B cell (primary cell): ENCODE results near the gene ZMYM2.

ENCODE experiments used
- CTCF ChIP-seq: fragments of 200-600 bp; IDR thresholded peaks from one replicate; pipeline ENCODE4 v1.8.0; 2022; ENCODE audit warnings: antibody characterized with exemption, mild to moderate bottlenecking
- EZH2 ChIP-seq: IDR thresholded peaks from 2 replicates; pipeline ENCODE4 v1.6.1; 2012; ENCODE audit warnings: borderline replicate concordance, low read depth, mild to moderate bottlenecking, moderate library complexity, low read length; ENCODE audit not compliant: insufficient read depth, poor library complexity, severe bottlenecking

GRCh38 chr13:20125129-20125782 is 166.7 kb downstream of the ZMYM2 start:
- no peak for TF ChIP-seq CTCF
- no peak for TF ChIP-seq EZH2
